ENCODE results near the gene RPH3AL. TPM values are rescaled to one million over a fixed set of nuclear protein-coding genes. Genes with fewer than 3 reads are reported as not detected.
A peak's percentile ranks its signal among the peaks of the same experiment; 100 is the strongest.

The RPH3AL gene
- total RNA-seq, 1 experiment from 2014 or later, result 3.0 TPM

DNA sequence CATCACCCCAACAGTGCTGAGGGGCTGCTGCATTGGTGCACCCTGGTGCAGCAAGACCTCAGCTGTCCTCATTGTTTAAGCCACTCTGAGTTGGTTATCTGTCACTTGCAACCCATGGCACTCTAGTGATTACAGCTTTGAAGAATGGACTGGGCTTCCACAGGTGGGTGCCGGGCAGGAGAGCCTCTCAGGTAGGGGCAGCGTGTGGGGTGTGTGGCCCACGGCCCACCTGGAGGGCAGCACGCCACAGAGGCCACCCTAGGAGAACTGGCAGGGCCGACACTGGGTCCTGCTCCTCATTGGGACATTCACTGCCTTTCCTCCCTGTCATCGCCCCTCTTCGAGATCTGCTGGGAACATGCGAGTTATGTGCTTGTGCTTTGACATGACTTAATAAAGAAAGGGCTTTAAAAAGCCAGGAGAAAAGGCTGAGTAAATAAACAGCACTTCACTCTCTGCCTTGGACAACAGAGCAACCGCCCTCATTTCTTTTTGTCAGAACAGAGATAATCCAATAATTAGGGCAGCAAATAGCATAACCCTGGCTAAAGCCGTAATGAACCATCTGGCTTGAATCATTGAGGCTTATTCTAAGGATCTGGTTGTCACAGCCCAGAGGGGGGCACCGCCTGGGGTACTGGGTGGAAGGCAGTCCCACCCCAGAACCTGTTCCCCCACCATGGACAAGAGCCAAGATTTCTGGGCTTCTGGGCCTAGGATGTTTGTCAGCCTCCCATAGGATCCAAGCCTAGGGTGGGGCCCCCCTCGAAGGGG lies 174.1 kb downstream of the RPH3AL start:
- no peak overlapping the region for H2BK20ac ChIP-seq (ENCODE audit: low read depth, low read length, poor library complexity, severe bottlenecking)
- no peak overlapping the region for H2BK5ac ChIP-seq (ENCODE audit: insufficient read length, low read length)
- no peak overlapping the region for H3K18ac ChIP-seq (ENCODE audit: insufficient read length, low read depth, low read length)
- no peaks in the 10 kb centered on the region; a peak in 1 of 5 replicates for H3K9me3 Mint-ChIP-seq
- no peak overlapping the region for H3K56ac ChIP-seq (ENCODE audit: insufficient read length, low read depth, low read length)
- H3K27ac ChIP-seq (ENCODE audit: insufficient read length, low read depth, low read length), result no peak overlapping the region
- no peak overlapping the region for H2AFZ ChIP-seq (ENCODE audit: low read length)
- no peak overlapping the region for H4K91ac ChIP-seq (ENCODE audit: insufficient read length, low read depth, low read length)
- no peak overlapping the region for H3K23ac ChIP-seq (ENCODE audit: insufficient read length, low read depth, low read length)
- peaks cover 55% of the 10 kb centered on the region for H3K27me3 Mint-ChIP-seq (ENCODE audit: low read depth)
- H3K4me3 Mint-ChIP-seq, result no peak overlapping the region
- H2AK5ac ChIP-seq (ENCODE audit: insufficient read length, low read length), result no peak overlapping the region
- no peak overlapping the region for H2BK120ac ChIP-seq (ENCODE audit: low read depth, low read length, poor library complexity, severe bottlenecking)
- H3K4me1 Mint-ChIP-seq, result peaks cover 13 to 15% of the 10 kb centered on the region in 2 experiments
- H3K9me3 ChIP-seq (ENCODE audit: control insufficient read depth, low read depth, low read length), result no peaks in the 10 kb centered on the region
- H3K4me2 ChIP-seq (ENCODE audit: insufficient read depth, insufficient read length, low read length), result no peak overlapping the region
- TF ChIP-seq, protein P1, sequence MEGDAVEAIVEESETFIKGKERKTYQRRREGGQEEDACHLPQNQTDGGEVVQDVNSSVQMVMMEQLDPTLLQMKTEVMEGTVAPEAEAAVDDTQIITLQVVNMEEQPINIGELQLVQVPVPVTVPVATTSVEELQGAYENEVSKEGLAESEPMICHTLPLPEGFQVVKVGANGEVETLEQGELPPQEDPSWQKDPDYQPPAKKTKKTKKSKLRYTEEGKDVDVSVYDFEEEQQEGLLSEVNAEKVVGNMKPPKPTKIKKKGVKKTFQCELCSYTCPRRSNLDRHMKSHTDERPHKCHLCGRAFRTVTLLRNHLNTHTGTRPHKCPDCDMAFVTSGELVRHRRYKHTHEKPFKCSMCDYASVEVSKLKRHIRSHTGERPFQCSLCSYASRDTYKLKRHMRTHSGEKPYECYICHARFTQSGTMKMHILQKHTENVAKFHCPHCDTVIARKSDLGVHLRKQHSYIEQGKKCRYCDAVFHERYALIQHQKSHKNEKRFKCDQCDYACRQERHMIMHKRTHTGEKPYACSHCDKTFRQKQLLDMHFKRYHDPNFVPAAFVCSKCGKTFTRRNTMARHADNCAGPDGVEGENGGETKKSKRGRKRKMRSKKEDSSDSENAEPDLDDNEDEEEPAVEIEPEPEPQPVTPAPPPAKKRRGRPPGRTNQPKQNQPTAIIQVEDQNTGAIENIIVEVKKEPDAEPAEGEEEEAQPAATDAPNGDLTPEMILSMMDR (conservative IDR thresholded peaks at IDR 0.05), result no peak
- H4K8ac ChIP-seq (replicated peaks; ENCODE audit: insufficient read length, low read depth, low read length), result no peak overlapping the region
- peaks cover 11% of the 10 kb centered on the region; the same call in 1 of the 2 replicates for H3K27me3 ChIP-seq (ENCODE audit: insufficient read depth, low read length)
- H3K23me2 ChIP-seq (ENCODE audit: insufficient read length, low read depth, low read length, poor library complexity, severe bottlenecking), result peaks cover 4% of the 10 kb centered on the region
- H3K14ac ChIP-seq (ENCODE audit: insufficient read depth, low read length), result no peak overlapping the region
- no CpG with 5 or more reads among the region's 12 CpGs for WGBS (ENCODE audit: extremely low coverage, insufficient read length, low lambda C conversion rate)
- no peak overlapping the region for H2BK15ac ChIP-seq (ENCODE audit: low read depth, low read length)
- no peak overlapping the region for H2BK12ac ChIP-seq (ENCODE audit: insufficient read length, low read depth, low read length)
- H3T11ph ChIP-seq (ENCODE audit: low read length), result no peak overlapping the region
- H4K5ac ChIP-seq (ENCODE audit: insufficient read length, low read depth, low read length), result no peak overlapping the region
- H4K20me1 ChIP-seq (ENCODE audit: control insufficient read depth, insufficient read depth, insufficient read length), result no peaks in the 10 kb centered on the region
- peak overlapping the region in 1 of 3 experiments; percentile 44; a peak in 1 of 7 replicates for H3K27ac Mint-ChIP-seq
- H3K36me3 Mint-ChIP-seq (ENCODE audit: insufficient read depth in 1 of 3, low read depth in 3 of 3), result no peaks in the 10 kb centered on the region; a peak in 1 of 7 replicates
- H3K9ac ChIP-seq (ENCODE audit: extremely low read depth, insufficient read length, low read length), result no peak overlapping the region
- no peak overlapping the region for H3K4ac ChIP-seq (ENCODE audit: low read depth, low read length)
- no peaks in the 10 kb centered on the region for H3K79me2 ChIP-seq (ENCODE audit: insufficient read depth, low read length)
- no peaks in the 10 kb centered on the region for H3K4me1 ChIP-seq (ENCODE audit: insufficient read depth, low read length)
- H3K79me1 ChIP-seq (ENCODE audit: insufficient read depth, low read depth, low read length, poor library complexity, severe bottlenecking), result no peaks in the 10 kb centered on the region
- DNase-seq, result no peak

Measured in H9 (cell line).